CD4-positive, alpha-beta T cell treated with Interleukin-4 for 4 hours (primary cell): Measurements from ENCODE around the gene LPP.

Source experiments
- DNase-seq: peaks from one replicate; pipeline ENCODE4 v3.0.0-alpha.2; 2020

Gene LPP

GRCh38 chr3:188257384-188258026 is 103.5 kb downstream of the LPP start:
- no peak for DNase-seq

- DNase-seq = no peak
Measured at GRCh38 chr3:188259191-188259590, 105.2 kb downstream of the LPP start.

GRCh38 chr3:188259596-188259995 is 105.6 kb downstream of the LPP start:
- no peak for DNase-seq

GRCh38 chr3:188261011-188261410 is 107.1 kb downstream of the LPP start:
- DNase-seq = no peak

- no peak for DNase-seq
Measured at GRCh38 chr3:188262488-188262887, 108.5 kb downstream of the LPP start.

GRCh38 chr3:188262913-188263683 is 109.1 kb downstream of the LPP start:
- no peak for DNase-seq

- DNase-seq = no peak
Measured at GRCh38 chr3:188264226-188265207, 110.6 kb downstream of the LPP start.

GRCh38 chr3:188266562-188267274 is 112.8 kb downstream of the LPP start:
- no peak for DNase-seq

- DNase-seq = no peak
Measured at GRCh38 chr3:188267790-188268335, 113.9 kb downstream of the LPP start.

- DNase-seq = no peak
Measured at GRCh38 chr3:188268336-188268735, 114.4 kb downstream of the LPP start.

GRCh38 chr3:188269040-188269439 is 115.1 kb downstream of the LPP start:
- DNase-seq = no peak

- no peak for DNase-seq
Measured at GRCh38 chr3:188270423-188270972, 116.5 kb downstream of the LPP start.

GRCh38 chr3:188271226-188271914 is 117.4 kb downstream of the LPP start:
- DNase-seq = no peak

GRCh38 chr3:188272481-188273372 is 118.8 kb downstream of the LPP start:
- no peak for DNase-seq

GRCh38 chr3:188274249-188274915 is 120.4 kb downstream of the LPP start:
- DNase-seq = no peak

- no peak for DNase-seq
Measured at GRCh38 chr3:188276375-188276774, 122.4 kb downstream of the LPP start.

GRCh38 chr3:188278717-188279324 is 124.9 kb downstream of the LPP start:
- no peak for DNase-seq

- DNase-seq = no peak
Measured at GRCh38 chr3:188279502-188280335, 125.8 kb downstream of the LPP start.
